A549 (cell line): ENCODE measurements around the gene SH3PXD2B. TPM values are rescaled to one million over a fixed set of nuclear protein-coding genes. Genes with fewer than 3 reads are reported as not detected.
A peak's percentile ranks its signal among the peaks of the same experiment; 100 is the strongest.

Experiments
- ATAC-seq, 2 experiments: fragments of 200-7000 bp in 1 of 2; fragments of >200 bp in 1 of 2; cut with Nextera tagmentation in 1 of 2; cut with Tn5 transposase in 1 of 2; 3 replicates each; pipeline versions ENCODE4 v1.8.0 to v1.9.1; 2018 to 2020; ENCODE audit warnings: mild to moderate bottlenecking in 1 of 2, moderate library complexity in 1 of 2
- CTCF ChIA-PET: fragments of 300-600 bp; sonication (Branson Sonifier 250); formaldehyde crosslinking; extraction: SDS; loops from one replicate; lab custom pipeline; 2021; ENCODE audit warnings: antibody characterized with exemption, inconsistent platforms; lab: Yijun Ruan, JAX
- POLR2A ChIA-PET: fragments of 350-600 bp; formaldehyde crosslinking; extraction: SDS; loops from one replicate; lab custom pipeline; 2021; ENCODE audit warnings: antibody characterized with exemption, inconsistent platforms; lab: Yijun Ruan, JAX
- DNase-seq, 2 experiments: peaks; one replicate each; pipeline versions ENCODE4 v3.0.0 to v3.0.0-alpha.2; 2011 to 2016; ENCODE audit warnings: low read depth in 1 of 2, low spot score in 1 of 2
- FAIRE-seq: peaks from 2 replicates; lab custom pipeline; 2011; peaks lifted over from hg19 to GRCh38; lab: Jason Lieb, UNC
- H3K27ac ChIP-seq, 2 experiments: fragments of >200 bp; sonication (Bioruptor Twin); formaldehyde crosslinking; 3 replicates each; pipeline ENCODE4 v1.5.1; 2016 to 2017
- H3K4me1 ChIP-seq: fragments of >200 bp; sonication (Bioruptor Twin); formaldehyde crosslinking; 3 replicates; pipeline ENCODE4 v1.6.1; 2016
- H3K4me2 ChIP-seq: fragments of >200 bp; sonication (Bioruptor Twin); formaldehyde crosslinking; 3 replicates; pipeline ENCODE4 v1.6.1; 2016
- H3K4me3 ChIP-seq: fragments of >200 bp; sonication (Bioruptor Twin); formaldehyde crosslinking; 3 replicates; pipeline ENCODE4 v1.5.1; 2016
- H3K9me3 ChIP-seq: fragments of >200 bp; sonication (Bioruptor Twin); formaldehyde crosslinking; 3 replicates; pipeline ENCODE4 v1.6.1; 2016
- BHLHE40 ChIP-seq: IDR thresholded peaks from 2 replicates; pipeline ENCODE4 v1.6.1; 2012; ENCODE audit warnings: low read depth, low read length, inconsistent platforms
- CBX8 ChIP-seq: fragments of 200-600 bp; sonication (generic); IDR thresholded peaks from 2 replicates; pipeline ENCODE4 v1.6.1; 2016
- CHD4 ChIP-seq: fragments of 200-600 bp; sonication (generic); IDR thresholded peaks from 2 replicates; pipeline ENCODE4 v1.6.1; 2016; ENCODE audit warnings: antibody characterized with exemption, mild to moderate bottlenecking, borderline replicate concordance
- EHF ChIP-seq: fragments of 250-450 bp; sonication (Bioruptor Pico); IDR thresholded peaks from 2 replicates; pipeline ENCODE4 v1.5.0; 2020; ENCODE audit warnings: mild to moderate bottlenecking
- GATA3 ChIP-seq: IDR thresholded peaks from 2 replicates; pipeline ENCODE4 v1.6.1; 2012; ENCODE audit warnings: borderline replicate concordance
- HEYL ChIP-seq: fragments of 250-450 bp; sonication (Bioruptor Pico); IDR thresholded peaks from 2 replicates; pipeline ENCODE4 v1.8.0; 2021; ENCODE audit warnings: mild to moderate bottlenecking, moderate library complexity
- HOXA7 ChIP-seq: fragments of 250-450 bp; sonication (Bioruptor Pico); IDR thresholded peaks from 2 replicates; pipeline ENCODE4 v1.5.0; 2020; ENCODE audit warnings: mild to moderate bottlenecking, moderate library complexity
- JUN ChIP-seq, 2 experiments: fragments of >200 bp; sonication (Bioruptor Twin); formaldehyde crosslinking; IDR thresholded peaks; 2 replicates in 1 of 2; 3 replicates in 1 of 2; pipeline ENCODE4 v1.6.1; 2016 to 2017
- KDM5A ChIP-seq: fragments of 200-600 bp; sonication (generic); IDR thresholded peaks from 2 replicates; pipeline ENCODE4 v1.6.1; 2016; ENCODE audit warnings: antibody characterized with exemption, mild to moderate bottlenecking
- MAZ ChIP-seq: fragments of 150-350 bp; IDR thresholded peaks from 2 replicates; pipeline ENCODE4 v1.6.1; 2014; ENCODE audit warnings: antibody characterized with exemption, low read depth, low read length, borderline replicate concordance
- NFE2L2 ChIP-seq: fragments of 150-350 bp; conservative IDR thresholded peaks from 2 replicates; pipeline ENCODE4 v1.6.1; 2014; ENCODE audit warnings: low read length
- PHF8 ChIP-seq: fragments of 200-600 bp; sonication (generic); IDR thresholded peaks from 2 replicates; pipeline ENCODE4 v1.6.1; 2016; ENCODE audit warnings: low read depth, mild to moderate bottlenecking, antibody characterized with exemption, moderate library complexity, borderline replicate concordance
- POLR2A ChIP-seq: IDR thresholded peaks from 2 replicates; pipeline ENCODE4 v1.6.1; 2012; ENCODE audit warnings: mild to moderate bottlenecking, low read length
- POLR2AphosphoS2 ChIP-seq: conservative IDR thresholded peaks from 2 replicates; pipeline ENCODE4 v1.6.1; 2012; ENCODE audit warnings: low read length, improper control_type of control experiment, inconsistent platforms
- SREBF2 ChIP-seq: fragments of 450-650 bp; IDR thresholded peaks from 2 replicates; pipeline ENCODE4 v1.6.1; 2014; ENCODE audit warnings: mild to moderate bottlenecking, moderate library complexity
- ZFP36 ChIP-seq: fragments of 450-650 bp; IDR thresholded peaks from 2 replicates; pipeline ENCODE4 v1.6.1; 2014; ENCODE audit warnings: borderline replicate concordance; ENCODE audit not compliant: partially characterized antibody
- ZSCAN20 ChIP-seq: fragments of 250-450 bp; sonication (Bioruptor Pico); IDR thresholded peaks from 2 replicates; pipeline ENCODE4 v1.8.0; 2022; ENCODE audit warnings: mild to moderate bottlenecking, moderate library complexity
- WGBS: methylation state at CpG from one replicate; pipeline ENCODE4 v1.1.6; 2017; ENCODE audit errors: missing lambda C conversion rate; 5-methylcytosine and 5-hydroxymethylcytosine counted together
- polyA plus RNA-seq, 4 experiments: library from polyadenylated mRNA; depleted of rRNA in 3 of 4; stranded (reverse); fragments of >200 nt; fragmentation: RNase III in 1 of 4; extraction: RNeasy Plus Mini Kit Qiagen cat#74134 plus additional on column Dnase treatment in 1 of 4; gene quantifications; 2 replicates in 3 of 4; 3 replicates in 1 of 4; pipeline ENCODE4 v1.2.3, GENCODE V29; 2011 to 2017
- TF ChIP-seq, protein P1 (sequence below): IDR thresholded peaks from 2 replicates; pipeline ENCODE4 v1.6.1; 2012
- TF ChIP-seq, protein P2 (sequence below): IDR thresholded peaks from 2 replicates; pipeline ENCODE4 v1.6.1; 2012
- TF ChIP-seq, protein P3 (sequence below): fragments of 450-650 bp; IDR thresholded peaks from 2 replicates; pipeline ENCODE4 v1.6.1; 2014; ENCODE audit warnings: antibody characterized with exemption
- TF ChIP-seq, protein P4 (sequence below): fragments of 250-450 bp; sonication (Bioruptor Pico); IDR thresholded peaks from 2 replicates; pipeline ENCODE4 v1.5.0; 2021; ENCODE audit warnings: mild to moderate bottlenecking, moderate library complexity, borderline replicate concordance

Gene SH3PXD2B
- polyA plus RNA-seq, 2 of the 4 experiments (the other 2 are of a cell fraction) = 15.1 to 15.5 TPM

DNA sequence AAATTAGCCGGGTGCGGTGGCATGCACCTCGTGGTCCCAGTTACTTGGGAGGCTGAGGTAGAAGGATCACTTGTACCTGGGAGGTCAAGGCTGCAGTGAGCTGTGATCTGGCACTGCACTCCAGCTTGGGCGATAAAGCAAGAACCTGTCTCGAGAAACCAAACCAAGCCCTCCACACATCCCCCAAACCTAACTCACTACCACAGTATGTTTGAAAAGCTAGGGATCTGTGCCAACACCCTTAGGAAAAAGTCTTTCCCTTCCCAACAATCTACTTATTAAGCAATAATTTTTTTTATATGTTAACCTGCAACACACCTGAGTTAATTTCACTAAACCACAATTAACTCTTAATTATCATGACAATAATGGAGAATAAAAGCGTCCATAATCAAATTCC is 173.0 kb downstream of the SH3PXD2B start:
- DNase-seq = no peak
- ChIA-PET POLR2A (interaction anchor here (1.0 kb wide), 1 partner anchor 174 kb away, joined by 3 read pairs; no protein-coding TSS in a partner anchor), CTCF (interaction anchor here (1.1 to 2.9 kb wide), 3 partner anchors 9 to 14 kb away, joined by 5 to 19 read pairs (median 10); no protein-coding TSS in a partner anchor)
- no peaks in the 10 kb centered on the region for H3K9me3 ChIP-seq
- no peak overlapping the region for H3K27ac ChIP-seq
- 88% methylated on average over 6 of the region's 6 CpGs for WGBS
- no peak for TF ChIP-seq BHLHE40
- TF ChIP-seq, protein P1, sequence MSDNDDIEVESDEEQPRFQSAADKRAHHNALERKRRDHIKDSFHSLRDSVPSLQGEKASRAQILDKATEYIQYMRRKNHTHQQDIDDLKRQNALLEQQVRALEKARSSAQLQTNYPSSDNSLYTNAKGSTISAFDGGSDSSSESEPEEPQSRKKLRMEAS = no peak
- no peak for TF ChIP-seq ZSCAN20 (CRISPR knock-in tag)
- H3K4me3 ChIP-seq = no peak overlapping the region
- peaks cover 34% of the 10 kb centered on the region for H3K4me1 ChIP-seq
- ATAC-seq = no peak
- no peak for FAIRE-seq
- H3K4me2 ChIP-seq = peak overlapping the region; percentile 90

DNA sequence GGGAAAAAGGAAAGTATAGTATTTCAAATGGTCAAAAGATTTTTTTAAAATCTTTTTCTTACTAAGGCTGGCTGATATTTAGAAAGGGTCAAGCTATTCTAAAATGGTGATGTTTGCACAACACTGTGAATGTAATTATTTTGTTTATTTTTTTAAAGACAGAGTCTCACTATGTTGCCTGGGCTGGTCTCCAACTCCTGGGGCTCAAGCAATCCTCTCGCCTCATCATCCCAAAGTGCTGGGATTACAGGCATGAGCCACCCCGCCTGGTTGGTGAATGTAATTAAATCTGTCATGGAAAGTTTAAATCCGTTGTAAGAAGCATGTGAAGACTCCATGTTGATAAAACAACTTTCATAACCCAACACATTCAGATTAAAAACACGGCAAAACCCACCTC is 173.4 kb downstream of the SH3PXD2B start:
- Histone ChIP-seq H3K9me3 (no peaks in the 10 kb centered on the region), H3K4me2 (peak overlapping the region; percentile 90), H3K4me3 (no peak overlapping the region), H3K27ac (no peak overlapping the region), H3K4me1 (peaks cover 38% of the 10 kb centered on the region)
- ChIA-PET CTCF (interaction anchor here (0.6 to 2.9 kb wide), 5 partner anchors 10 to 862 kb away, joined by 3 to 19 read pairs (median 4); no protein-coding TSS in a partner anchor), POLR2A (no interaction called here)
- DNase-seq (no peak), FAIRE-seq (no peak), ATAC-seq (no peak)
- WGBS = 76% methylated on average over 4 of the region's 4 CpGs
- TF ChIP-seq POLR2A (no peak), SREBF2 (no peak), MAZ (no peak), CBX8 (no peak), HEYL (CRISPR knock-in tag) (no peak), NFE2L2 (no peak)
- TF ChIP-seq, protein P2, sequence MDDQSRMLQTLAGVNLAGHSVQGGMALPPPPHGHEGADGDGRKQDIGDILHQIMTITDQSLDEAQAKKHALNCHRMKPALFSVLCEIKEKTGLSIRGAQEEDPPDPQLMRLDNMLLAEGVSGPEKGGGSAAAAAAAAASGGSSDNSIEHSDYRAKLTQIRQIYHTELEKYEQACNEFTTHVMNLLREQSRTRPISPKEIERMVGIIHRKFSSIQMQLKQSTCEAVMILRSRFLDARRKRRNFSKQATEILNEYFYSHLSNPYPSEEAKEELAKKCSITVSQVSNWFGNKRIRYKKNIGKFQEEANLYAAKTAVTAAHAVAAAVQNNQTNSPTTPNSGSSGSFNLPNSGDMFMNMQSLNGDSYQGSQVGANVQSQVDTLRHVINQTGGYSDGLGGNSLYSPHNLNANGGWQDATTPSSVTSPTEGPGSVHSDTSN = no peak
- TF ChIP-seq, protein P3, sequence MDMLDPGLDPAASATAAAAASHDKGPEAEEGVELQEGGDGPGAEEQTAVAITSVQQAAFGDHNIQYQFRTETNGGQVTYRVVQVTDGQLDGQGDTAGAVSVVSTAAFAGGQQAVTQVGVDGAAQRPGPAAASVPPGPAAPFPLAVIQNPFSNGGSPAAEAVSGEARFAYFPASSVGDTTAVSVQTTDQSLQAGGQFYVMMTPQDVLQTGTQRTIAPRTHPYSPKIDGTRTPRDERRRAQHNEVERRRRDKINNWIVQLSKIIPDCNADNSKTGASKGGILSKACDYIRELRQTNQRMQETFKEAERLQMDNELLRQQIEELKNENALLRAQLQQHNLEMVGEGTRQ = no peak

DNA sequence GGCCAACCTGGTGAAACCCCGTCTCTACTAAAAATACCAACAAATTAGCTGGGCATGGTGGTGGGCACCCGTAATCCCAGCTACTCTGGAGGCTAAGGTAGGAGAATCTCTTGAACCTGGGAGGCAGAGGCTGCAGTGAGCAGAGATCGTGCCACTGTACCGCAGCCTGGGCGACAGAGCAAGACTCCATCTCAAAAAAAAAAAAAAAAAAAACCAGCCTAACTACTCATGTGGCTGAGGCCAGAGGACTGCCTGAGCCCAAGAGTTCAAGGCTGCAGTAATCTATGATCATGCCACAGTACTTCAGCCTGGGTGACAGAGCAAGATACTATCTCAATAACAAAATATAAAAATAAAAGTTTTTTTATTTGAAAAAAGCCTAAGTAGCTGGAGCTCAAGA is 174.0 kb downstream of the SH3PXD2B start:
- DNase-seq (no peak), FAIRE-seq (no peak), ATAC-seq (no peak)
- ChIA-PET POLR2A (no interaction called here), CTCF (interaction anchor here (0.6 to 1.1 kb wide), 5 partner anchors 11 to 861 kb away, joined by 3 to 4 read pairs (median 3); no protein-coding TSS in a partner anchor)
- Histone ChIP-seq H3K27ac (no peak overlapping the region), H3K4me2 (no peak overlapping the region; the same call in 2 of the 3 replicates), H3K9me3 (no peaks in the 10 kb centered on the region), H3K4me1 (peaks cover 45% of the 10 kb centered on the region), H3K4me3 (no peak overlapping the region)
- TF ChIP-seq KDM5A (no peak), POLR2AphosphoS2 (no peak), PHF8 (no peak), GATA3 (no peak), SREBF2 (no peak), JUN (IDR thresholded peaks at IDR 0.05) (no peak)
- TF ChIP-seq, protein P4, sequence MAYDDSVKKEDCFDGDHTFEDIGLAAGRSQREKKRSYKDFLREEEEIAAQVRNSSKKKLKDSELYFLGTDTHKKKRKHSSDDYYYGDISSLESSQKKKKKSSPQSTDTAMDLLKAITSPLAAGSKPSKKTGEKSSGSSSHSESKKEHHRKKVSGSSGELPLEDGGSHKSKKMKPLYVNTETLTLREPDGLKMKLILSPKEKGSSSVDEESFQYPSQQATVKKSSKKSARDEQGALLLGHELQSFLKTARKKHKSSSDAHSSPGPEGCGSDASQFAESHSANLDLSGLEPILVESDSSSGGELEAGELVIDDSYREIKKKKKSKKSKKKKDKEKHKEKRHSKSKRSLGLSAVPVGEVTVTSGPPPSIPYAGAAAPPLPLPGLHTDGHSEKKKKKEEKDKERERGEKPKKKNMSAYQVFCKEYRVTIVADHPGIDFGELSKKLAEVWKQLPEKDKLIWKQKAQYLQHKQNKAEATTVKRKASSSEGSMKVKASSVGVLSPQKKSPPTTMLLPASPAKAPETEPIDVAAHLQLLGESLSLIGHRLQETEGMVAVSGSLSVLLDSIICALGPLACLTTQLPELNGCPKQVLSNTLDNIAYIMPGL (CRISPR knock-in tag) = no peak
- WGBS = 93% methylated on average over 5 of the region's 5 CpGs

DNA sequence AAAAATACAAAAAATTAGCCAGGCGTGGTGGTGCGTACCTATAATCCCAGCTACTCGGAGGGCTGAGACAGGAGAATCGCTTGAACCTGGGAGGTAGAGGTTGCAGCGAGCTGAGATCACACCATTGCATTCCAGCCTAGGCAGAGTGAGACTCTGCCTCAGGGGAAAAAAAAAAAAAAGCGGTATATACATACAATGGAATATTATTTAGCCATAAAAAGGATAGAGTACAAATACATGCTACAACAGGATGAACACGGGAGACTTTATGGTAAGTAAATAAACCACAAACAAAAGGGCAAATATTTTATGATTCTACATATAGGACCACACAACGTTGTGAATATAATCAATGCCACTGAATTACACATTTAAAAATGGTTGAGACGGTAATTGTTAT is 176.0 kb downstream of the SH3PXD2B start:
- no peak overlapping the region for H3K4me2 ChIP-seq
- ATAC-seq (no peak), FAIRE-seq (no peak), DNase-seq (no peak)
- POLR2A ChIA-PET = no interaction called here
- peaks cover 44% of the 10 kb centered on the region for H3K4me1 ChIP-seq
- H3K27ac ChIP-seq = no peak overlapping the region
- WGBS = 95% methylated on average over 9 of the region's 9 CpGs
- H3K4me3 ChIP-seq = no peak overlapping the region
- no peaks in the 10 kb centered on the region for H3K9me3 ChIP-seq
- TF ChIP-seq ZFP36 (no peak), CHD4 (no peak), EHF (no peak), HOXA7 (no peak)
- CTCF ChIA-PET = interaction anchor here (0.5 kb wide), 1 partner anchor 25 kb away, joined by 3 read pairs; no protein-coding TSS in a partner anchor
